GM19035 (cell line): ENCODE data around the gene PPIL1.

Experiments used
- ATAC-seq: cut with Tn5 transposase; IDR thresholded peaks from one replicate; pipeline ENCODE4 v1.9.1; 2021; ENCODE audit not compliant: unreplicated experiment

The PPIL1 gene

GRCh38 chr6:36890112-36890663 is 15.6 kb upstream of the PPIL1 start:
- no peak for ATAC-seq

GRCh38 chr6:36888654-36889481 is 14.3 kb upstream of the PPIL1 start:
- no peak for ATAC-seq

- ATAC-seq, result no peak
Measured at GRCh38 chr6:36888115-36888643, 13.6 kb upstream of the PPIL1 start.

GRCh38 chr6:36886950-36887618 is 12.5 kb upstream of the PPIL1 start:
- ATAC-seq, result no peak

- peak; percentile 99 for ATAC-seq
Measured at GRCh38 chr6:36885461-36886401, 11.1 kb upstream of the PPIL1 start, which contains the start of gene C6orf89. Gene C6orf89, plus strand, starts transcription at chr6:36885952. Its CDS starts 13,493 bp downstream, at chr6:36899445.

GRCh38 chr6:36884610-36885009 is 10.0 kb upstream of the PPIL1 start:
- no peak for ATAC-seq

GRCh38 chr6:36875250-36875633 is 639 bp upstream of the PPIL1 start:
- no peak for ATAC-seq

GRCh38 chr6:36873612-36874442 is 776 bp downstream of the PPIL1 start:
- ATAC-seq, result no peak

- no peak for ATAC-seq
Measured at GRCh38 chr6:36873115-36873514, 1.5 kb downstream of the PPIL1 start.

GRCh38 chr6:36871686-36872085 is 2.9 kb downstream of the PPIL1 start:
- no peak for ATAC-seq

- ATAC-seq, result no peak
Measured at GRCh38 chr6:36867471-36868224, 7.0 kb downstream of the PPIL1 start.

- ATAC-seq, result no peak
Measured at GRCh38 chr6:36865835-36866234, 8.8 kb downstream of the PPIL1 start.

GRCh38 chr6:36863670-36864540 is 10.7 kb downstream of the PPIL1 start:
- ATAC-seq, result no peak

- no peak for ATAC-seq
Measured at GRCh38 chr6:36862848-36863382, 11.7 kb downstream of the PPIL1 start.

- no peak for ATAC-seq
Measured at GRCh38 chr6:36862164-36862847, 12.3 kb downstream of the PPIL1 start.

GRCh38 chr6:36860126-36860525 is 14.5 kb downstream of the PPIL1 start:
- ATAC-seq, result no peak

- no peak for ATAC-seq
Measured at GRCh38 chr6:36858407-36858981, 16.1 kb downstream of the PPIL1 start.
